Right ventricle myocardium superior (tissue), 1 donor: ENCODE results near the gene OMA1. TPM values are rescaled to one million over a fixed set of nuclear protein-coding genes. Genes with fewer than 3 reads are reported as not detected.
"Not testable (repeated sequence)": the region's sequence is repeated elsewhere in the genome, so short reads cannot be mapped to it uniquely, and the experiment has no call there.

Experiments
- ATAC-seq: fragments of 200-7000 bp; cut with Tn5 transposase; one replicate; pipeline ENCODE4 v1.9.1; 2020; ENCODE audit warnings: mild to moderate bottlenecking; ENCODE audit not compliant: poor library complexity
- DNase-seq: peaks from one replicate; pipeline ENCODE4 v3.0.0-alpha.2; 2020
- intact Hi-C: fragments of 100-400 bp; cut with DNase I; formaldehyde crosslinking; loops from one replicate; pipeline ENCODE4 v1.11.2; 2022
- long read RNA-seq: library from polyadenylated mRNA; unstranded; transcript quantifications from one replicate; pipeline ENCODE4 v2.0.0, GENCODE V29; 2021
- total RNA-seq: library from RNA; stranded (reverse); fragmentation: NEBNext Ultra II Directional; extraction: Animal tissue kit (Norgen Biotek cat#: 25700); gene quantifications from one replicate; pipeline ENCODE4 v1.2.1, GENCODE V29; 2021
- donor health status: DM: no; HTN: yes; CAD: no; lungs with severe emphysema.

The OMA1 gene
- total RNA-seq: 32.9 TPM
- long read RNA-seq, partial matches to known transcripts: 2 of 45 reads
- long read RNA-seq, other reads (novel, unspliced or antisense): 43 of 45 reads

GRCh38 chr1:58546520-58547308 lies at the start of gene OMA1:
Gene OMA1 (minus strand): TSS chr1:58546726. CDS start chr1:58539294, 7,432 bp downstream.
- DNase-seq: peak; percentile 99
- intact Hi-C loops: no loop called here
- ATAC-seq: peak; percentile 99

DNA sequence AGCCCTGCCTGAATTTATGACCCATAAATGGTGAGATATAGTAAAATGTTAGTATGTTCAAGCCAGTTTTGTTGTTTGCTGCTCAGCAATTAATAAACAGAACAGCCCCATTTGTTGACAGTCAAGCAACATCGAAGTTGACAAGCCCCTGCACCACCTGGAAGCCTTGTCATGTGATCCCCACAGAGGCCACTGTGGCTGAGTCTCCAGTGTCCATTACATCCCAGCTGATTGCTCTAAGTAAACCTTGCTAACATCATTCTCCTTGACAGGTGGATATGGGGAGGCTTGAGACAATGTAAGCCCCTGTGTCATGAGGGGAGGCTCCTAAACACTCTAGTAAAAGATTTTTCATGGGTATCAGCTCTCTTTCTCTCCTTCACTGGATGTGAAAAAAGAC lies 48.0 kb upstream of the OMA1 start:
- intact Hi-C loops: no loop called here
- ATAC-seq (no peak), DNase-seq (no peak)

DNA sequence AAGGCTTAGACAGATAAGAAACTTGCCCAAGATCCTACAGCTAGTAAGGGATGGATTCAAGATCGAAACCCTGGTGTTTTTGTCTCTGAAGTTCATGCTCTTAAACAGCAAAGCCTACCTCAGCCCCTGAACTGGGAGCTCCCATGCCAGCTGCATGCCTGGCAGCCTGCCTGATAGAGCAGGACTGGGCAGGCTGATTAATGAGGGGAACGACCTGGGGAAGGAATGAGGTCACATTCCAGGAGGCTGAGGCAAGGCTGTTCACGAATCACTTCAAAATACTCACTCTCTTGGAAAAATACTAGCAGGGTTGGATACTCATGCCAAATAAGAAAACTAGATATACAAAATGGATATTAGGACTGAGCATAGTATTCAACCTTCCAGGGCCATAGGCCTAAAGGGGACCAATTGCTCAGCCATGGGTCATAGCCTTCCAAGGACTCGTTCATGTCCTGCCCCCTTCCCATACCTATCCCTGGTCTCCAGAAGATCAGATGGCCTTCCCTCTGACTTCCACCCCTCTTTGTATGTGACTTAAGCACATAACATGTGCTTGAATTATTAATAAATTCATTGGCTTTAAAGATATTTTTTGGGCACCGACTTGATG lies 46.1 kb upstream of the OMA1 start:
- intact Hi-C loops: no loop called here
- ATAC-seq (peak; percentile 93), DNase-seq (peak; percentile 64)

GRCh38 chr1:58591806-58592205 lies 45.3 kb upstream of the OMA1 start:
- DNase-seq: no peak
- intact Hi-C loops: no loop called here
- no peak for ATAC-seq

DNA sequence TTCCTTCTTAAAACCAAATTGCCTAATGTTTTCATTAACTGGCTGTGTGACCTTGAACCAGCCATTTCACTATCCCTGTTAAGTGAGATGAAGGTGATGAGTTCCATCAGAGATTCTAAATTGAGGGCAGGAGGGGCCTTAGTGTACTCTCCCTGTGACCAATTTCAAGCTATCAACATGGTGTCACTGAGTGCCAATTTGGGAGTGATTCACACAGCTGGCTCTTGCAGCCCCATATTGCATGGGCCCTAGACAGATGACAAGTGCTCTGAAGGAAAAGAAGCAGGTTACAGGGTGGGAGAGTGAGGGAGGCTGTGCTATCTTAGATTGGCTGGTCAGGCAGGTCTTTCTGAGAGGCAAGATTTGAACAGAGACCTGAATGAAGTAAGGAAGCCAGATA lies 43.5 kb upstream of the OMA1 start:
- intact Hi-C loops: no loop called here
- ATAC-seq (peak; percentile 50), DNase-seq (no peak)

GRCh38 chr1:58588396-58588795 lies 41.9 kb upstream of the OMA1 start:
- DNase-seq (no peak), ATAC-seq (no peak)
- intact Hi-C loops: no loop called here

DNA sequence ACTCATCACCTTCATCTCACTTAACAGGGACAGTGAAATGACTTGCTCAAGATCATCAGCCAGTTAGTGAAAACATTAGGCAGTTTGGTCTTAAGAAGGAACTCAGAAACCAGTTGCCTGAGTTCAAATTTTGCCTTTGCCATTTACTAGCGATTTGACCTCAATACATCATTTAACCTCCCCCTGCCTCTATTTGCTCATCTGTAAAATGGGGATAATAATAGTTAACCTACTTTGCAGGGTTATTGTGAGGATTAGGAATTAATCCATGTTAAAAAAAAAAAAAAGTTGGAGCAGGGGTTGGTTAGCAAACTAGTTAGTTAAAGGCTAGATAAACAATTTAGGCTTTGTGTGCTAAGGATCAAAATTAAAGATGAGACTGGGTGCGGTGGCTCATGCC lies 41.1 kb upstream of the OMA1 start:
- intact Hi-C loops: no loop called here
- no peak for ATAC-seq
- DNase-seq: no peak

GRCh38 chr1:58586271-58586670 lies 39.7 kb upstream of the OMA1 start:
- intact Hi-C loops: no loop called here
- ATAC-seq (no peak), DNase-seq (no peak)

DNA sequence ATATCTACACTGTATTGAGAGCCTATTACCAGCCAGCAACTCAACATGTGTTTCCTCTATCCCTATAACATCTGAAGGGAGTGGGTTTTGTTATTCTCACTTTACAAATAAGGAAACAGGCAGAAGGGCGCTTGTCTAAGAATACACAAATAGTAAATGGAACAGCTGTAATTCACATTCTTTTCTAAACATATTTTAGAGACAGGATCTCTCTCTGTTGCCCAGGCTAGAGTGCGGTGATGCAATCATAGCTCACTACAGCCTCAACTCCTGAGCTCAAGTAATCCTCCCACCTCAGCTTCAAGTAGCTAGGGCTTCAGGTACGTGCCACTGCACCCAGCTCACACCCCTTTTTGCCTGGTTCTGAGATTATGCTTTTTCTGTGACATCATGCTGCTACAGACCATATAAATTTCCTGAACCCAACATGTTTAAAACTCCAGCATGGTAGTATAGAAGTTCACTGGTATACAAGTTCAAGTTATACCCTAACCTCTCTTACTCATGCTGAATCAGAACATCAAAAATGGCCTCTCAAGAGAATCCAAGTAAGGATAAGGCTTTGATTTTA lies 39.1 kb upstream of the OMA1 start:
- no peak for ATAC-seq
- DNase-seq: no peak
- intact Hi-C loops: no loop called here

DNA sequence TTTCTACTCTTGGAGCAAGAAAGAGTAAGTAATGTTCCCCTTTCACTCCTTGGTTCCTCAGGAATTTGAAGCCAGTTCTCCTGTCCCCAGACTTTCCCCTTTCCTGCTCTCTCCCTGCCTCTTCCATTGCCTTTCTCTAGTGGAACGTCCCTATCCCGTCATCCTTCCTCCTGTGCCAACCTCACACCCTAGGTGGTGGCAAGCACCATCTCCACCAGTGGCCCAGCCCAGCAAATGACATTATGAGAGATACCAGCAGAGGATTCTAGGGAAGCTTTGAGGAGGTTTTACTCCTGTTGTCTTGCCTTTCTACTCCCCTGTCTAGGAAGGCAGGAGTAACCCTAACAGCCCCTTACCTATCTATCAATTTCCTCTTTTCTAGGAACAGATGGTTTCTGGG lies 38.6 kb upstream of the OMA1 start:
- no peak for ATAC-seq
- no peak for DNase-seq
- intact Hi-C loops: no loop called here

DNA sequence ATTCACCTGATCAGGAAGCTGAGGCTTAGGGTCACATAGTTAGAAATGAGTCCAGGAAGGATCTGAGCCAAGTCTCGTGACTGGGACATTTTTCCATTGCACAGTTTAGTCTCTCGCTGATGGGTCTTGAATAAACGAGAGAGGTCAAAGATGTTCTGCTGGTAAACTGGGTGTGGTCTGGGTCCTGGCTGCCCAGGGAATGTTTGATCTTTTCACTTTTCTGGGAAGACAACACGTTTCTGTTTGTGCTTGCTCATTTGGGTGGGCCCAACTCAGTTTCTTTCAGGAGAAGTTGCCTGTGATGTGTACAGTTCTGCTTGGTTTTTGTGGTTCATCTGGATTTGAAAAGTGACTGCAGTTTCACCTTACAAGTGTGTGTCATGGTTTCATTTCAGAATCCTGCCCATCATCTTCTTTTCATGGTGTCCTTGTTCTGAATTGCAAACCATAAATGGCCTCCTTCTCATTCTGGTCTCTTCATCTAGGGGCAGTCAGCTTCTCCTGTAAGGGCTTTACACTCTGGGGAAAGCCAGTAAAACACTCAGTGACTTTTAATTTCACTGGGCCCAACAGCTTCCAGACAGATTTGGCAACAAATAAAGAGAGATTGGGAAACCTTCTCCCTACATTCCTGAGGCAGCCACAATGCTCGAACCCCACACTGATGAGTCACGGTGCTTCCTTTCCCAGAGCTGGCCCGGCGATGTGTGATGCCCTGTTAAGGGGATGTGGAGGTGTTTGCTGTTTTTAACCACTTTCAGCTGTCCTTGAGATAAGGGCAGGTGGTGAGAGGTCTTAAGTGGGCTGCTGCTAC lies 37.8 kb upstream of the OMA1 start:
- intact Hi-C loops: no loop called here
- ATAC-seq (peak; percentile 65), DNase-seq (peak; percentile 63)

DNA sequence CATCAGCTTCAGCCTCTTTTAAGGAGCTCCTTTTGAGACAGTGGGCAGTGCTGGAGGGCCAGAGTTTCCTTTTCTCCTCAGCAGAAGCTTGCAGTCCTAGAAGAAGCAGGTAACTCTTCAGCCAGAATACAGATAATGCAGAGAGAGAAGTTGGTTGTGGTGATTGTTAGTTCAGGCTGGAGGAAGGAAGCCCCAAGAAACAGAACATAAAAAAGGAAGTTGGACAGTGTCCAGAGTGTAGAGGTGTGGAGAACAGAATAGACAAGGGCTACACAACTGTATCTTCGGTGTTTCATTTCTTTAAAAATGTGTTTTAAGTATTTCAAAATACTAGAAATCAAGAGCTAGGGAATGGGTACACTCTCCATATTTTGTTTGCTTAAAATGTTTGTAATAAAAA lies 37.0 kb upstream of the OMA1 start:
- ATAC-seq (no peak), DNase-seq (no peak)
- intact Hi-C loops: no loop called here

- DNase-seq, intact Hi-C loops, ATAC-seq: not testable (repeated sequence)
These were observed 35.6 kb upstream of the OMA1 start for GRCh38 chr1:58582143-58582542.

DNA sequence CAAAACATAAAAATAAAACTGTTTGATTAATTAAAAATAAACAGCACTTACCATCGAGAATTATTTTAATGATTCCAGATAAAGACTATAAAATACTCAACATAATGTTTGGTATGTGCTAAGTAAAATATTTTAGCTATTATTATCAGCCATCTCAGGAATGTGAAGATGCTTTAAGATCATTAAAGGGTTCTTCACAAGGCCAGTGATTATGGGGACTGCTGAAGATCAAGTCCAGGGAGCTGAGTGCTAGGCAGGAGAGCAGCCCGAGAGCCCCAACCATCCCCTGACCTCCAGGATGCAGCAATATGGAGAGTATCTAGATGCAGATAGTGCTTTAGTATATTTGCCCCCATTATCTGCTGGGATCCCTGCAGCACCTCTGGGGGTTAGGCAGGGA lies 35.1 kb upstream of the OMA1 start:
- no peak for ATAC-seq
- intact Hi-C loops: no loop called here
- no peak for DNase-seq

DNA sequence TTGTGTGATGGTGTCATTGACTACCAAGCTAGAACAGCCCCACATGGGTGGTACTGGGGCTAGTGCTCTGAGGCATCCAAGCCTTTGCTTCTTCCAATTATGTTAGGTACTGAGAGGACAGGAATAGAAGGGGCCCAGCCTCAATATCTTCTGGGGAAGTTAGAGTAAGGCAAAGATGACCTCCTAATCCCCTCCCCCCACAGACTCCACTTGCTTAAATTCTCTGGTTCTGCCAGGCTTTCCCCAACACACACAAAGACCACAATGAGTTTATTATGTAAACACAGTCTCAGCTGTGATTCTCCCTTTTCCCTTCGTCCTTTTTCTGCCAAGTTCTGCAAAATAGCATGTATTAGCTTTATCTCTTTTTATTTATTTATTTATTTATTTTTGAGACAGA lies 33.7 kb upstream of the OMA1 start:
- ATAC-seq (no peak), DNase-seq (no peak)
- intact Hi-C loops: no loop called here

DNA sequence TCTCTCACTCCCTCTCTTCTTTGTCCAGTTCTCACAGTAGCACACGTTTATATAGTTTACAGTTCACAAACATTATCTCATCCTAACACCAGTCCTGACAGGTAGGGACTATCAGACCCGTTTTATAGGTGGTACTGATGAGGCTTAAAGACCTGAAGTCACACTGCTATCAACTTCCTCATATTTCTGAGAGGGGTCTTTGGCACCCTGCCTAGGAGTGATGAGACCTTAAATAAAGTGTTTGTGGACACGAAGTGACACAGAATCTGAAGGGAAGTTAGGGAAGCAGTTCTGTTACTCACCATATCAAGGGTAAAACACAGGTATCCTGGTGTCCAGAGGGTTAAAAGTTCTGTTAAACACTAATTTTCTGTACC lies 31.1 kb upstream of the OMA1 start:
- no peak for DNase-seq
- intact Hi-C loops: no loop called here
- ATAC-seq: no peak

- intact Hi-C loops: no loop called here
- ATAC-seq: peak; percentile 58
These were observed 30.5 kb upstream of the OMA1 start, which contains the start of gene TACSTD2 for GRCh38 chr1:58576727-58577653. Gene TACSTD2 (minus strand): TSS chr1:58577252. CDS start chr1:58577156, 96 bp downstream.

GRCh38 chr1:58576325-58576726 lies 29.8 kb upstream of the OMA1 start:
- intact Hi-C loops: no loop called here
- ATAC-seq: peak; percentile 18
- DNase-seq: peak; percentile 51

More at GRCh38 chr1:58576727-58577653, 30.5 kb upstream of the OMA1 start, which contains the start of gene TACSTD2:
- peak; percentile 46 for DNase-seq
